Measurements from ENCODE around the gene RASSF8. TPM values are rescaled to one million over a fixed set of nuclear protein-coding genes. Genes with fewer than 3 reads are reported as not detected.

The RASSF8 gene
- polyA plus RNA-seq, 1 donor (not counting 4 experiments of a cell fraction or from before 2014, with no cell fraction given): 10.5 TPM

DNA sequence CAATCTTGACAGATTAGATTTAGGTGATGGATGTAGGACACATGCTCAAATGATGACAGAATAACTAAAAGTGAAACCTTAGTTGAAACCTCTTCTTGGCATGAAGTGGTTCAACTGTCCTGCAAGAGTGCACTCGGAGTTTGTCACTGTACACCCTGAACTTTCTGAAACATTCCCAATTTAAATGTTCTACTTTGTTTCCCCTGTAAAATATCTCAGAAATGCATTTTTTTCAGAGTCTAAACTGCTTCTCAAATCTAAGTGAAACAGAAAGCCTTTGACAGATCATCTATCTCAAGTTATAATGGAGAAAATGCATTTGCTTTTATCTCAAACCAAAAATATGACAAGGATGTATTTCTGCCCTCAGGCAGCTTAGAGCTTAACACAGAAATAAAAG is 100.3 kb downstream of the RASSF8 start:
- no peak for FAIRE-seq

DNA sequence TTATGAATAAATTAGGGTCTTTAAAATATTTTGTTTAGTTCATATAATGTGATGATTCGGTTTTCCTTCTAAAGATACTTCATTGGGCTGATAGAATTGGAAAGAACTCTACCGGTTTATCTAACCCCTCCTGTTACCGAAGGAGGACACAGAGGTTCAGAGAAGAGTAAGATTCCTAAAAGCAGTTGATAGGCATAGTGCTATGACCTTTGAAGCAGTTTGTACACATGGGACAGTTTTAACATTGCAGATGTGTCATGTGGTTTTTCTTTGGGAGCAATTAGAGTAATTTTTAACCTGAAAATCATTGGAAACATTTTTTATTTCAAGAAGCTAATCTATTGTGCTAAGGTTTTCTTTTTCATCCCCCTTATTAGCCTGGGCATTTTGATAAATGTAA is 103.5 kb downstream of the RASSF8 start:
- H3K4me2 ChIP-seq (ENCODE audit: control insufficient read depth, extremely low read depth, insufficient read depth, low read depth, low read length): no peak overlapping the region
- DNase-seq (ENCODE audit: low read depth, low spot score): no peak

More for the DNA sequence above, 100.3 kb downstream of the RASSF8 start:
- Histone ChIP-seq H3K27ac (ENCODE audit: control insufficient read depth, insufficient read depth, low read length) (no peak overlapping the region), H3K4me2 (ENCODE audit: control insufficient read depth, extremely low read depth, insufficient read depth, low read depth, low read length) (no peak overlapping the region), H3K36me3 (ENCODE audit: control insufficient read depth in 2 of 2, extremely low read depth in 1 of 2, insufficient read depth in 2 of 2, low read length in 2 of 2) (no peaks in the 10 kb centered on the region), H2AFZ (ENCODE audit: control insufficient read depth, low read length) (no peak overlapping the region), H4K20me1 (ENCODE audit: control insufficient read depth, extremely low read depth, insufficient read depth, low read length) (no peaks in the 10 kb centered on the region), H3K27me3 (ENCODE audit: control insufficient read depth, extremely low read depth, insufficient read depth, low read length) (no peaks in the 10 kb centered on the region), H3K4me3 (ENCODE audit: control insufficient read depth in 2 of 3, extremely low read depth in 1 of 3, insufficient read depth in 2 of 3, low read depth in 1 of 3, low read length in 3 of 3) (no peak overlapping the region), H3K79me2 (ENCODE audit: control insufficient read depth, insufficient read depth, low read length) (no peaks in the 10 kb centered on the region), H3K4me1 (ENCODE audit: control insufficient read depth, extremely low read depth, insufficient read depth, low read length) (peaks cover 8% of the 10 kb centered on the region), H3K9ac (ENCODE audit: control insufficient read depth, extremely low read depth, insufficient read depth, low read length) (no peak overlapping the region), H3K9me1 (ENCODE audit: control insufficient read depth, extremely low read depth, insufficient read depth, low read length) (no peaks in the 10 kb centered on the region), H3K9me3 (ENCODE audit: control insufficient read depth, low read depth, low read length) (no peaks in the 10 kb centered on the region)
- dilution Hi-C loops (cut with MboI; ENCODE audit: extremely low pct_ligation_motif_present, low sequenced_read_pairs): no loop called here
- TF ChIP-seq, protein P1, sequence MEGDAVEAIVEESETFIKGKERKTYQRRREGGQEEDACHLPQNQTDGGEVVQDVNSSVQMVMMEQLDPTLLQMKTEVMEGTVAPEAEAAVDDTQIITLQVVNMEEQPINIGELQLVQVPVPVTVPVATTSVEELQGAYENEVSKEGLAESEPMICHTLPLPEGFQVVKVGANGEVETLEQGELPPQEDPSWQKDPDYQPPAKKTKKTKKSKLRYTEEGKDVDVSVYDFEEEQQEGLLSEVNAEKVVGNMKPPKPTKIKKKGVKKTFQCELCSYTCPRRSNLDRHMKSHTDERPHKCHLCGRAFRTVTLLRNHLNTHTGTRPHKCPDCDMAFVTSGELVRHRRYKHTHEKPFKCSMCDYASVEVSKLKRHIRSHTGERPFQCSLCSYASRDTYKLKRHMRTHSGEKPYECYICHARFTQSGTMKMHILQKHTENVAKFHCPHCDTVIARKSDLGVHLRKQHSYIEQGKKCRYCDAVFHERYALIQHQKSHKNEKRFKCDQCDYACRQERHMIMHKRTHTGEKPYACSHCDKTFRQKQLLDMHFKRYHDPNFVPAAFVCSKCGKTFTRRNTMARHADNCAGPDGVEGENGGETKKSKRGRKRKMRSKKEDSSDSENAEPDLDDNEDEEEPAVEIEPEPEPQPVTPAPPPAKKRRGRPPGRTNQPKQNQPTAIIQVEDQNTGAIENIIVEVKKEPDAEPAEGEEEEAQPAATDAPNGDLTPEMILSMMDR (optimal IDR thresholded peaks at IDR 0.05 in 1 of 3, IDR thresholded peaks at IDR 0.05 in 1 of 3, conservative IDR thresholded peaks at IDR 0.05 in 1 of 3; ENCODE audit: extremely low read depth in 1 of 3, insufficient read depth in 2 of 3, low read length in 3 of 3): no peak
- TF ChIP-seq EZH2 (IDR thresholded peaks at IDR 0.05; ENCODE audit: low read length): no peak
- DNase-seq (ENCODE audit: low read depth, low spot score): no peak

More for the DNA sequence above, 103.5 kb downstream of the RASSF8 start:
- Histone ChIP-seq H2AFZ (ENCODE audit: control insufficient read depth, low read length) (no peak overlapping the region), H3K27me3 (ENCODE audit: control insufficient read depth, extremely low read depth, insufficient read depth, low read length) (no peaks in the 10 kb centered on the region), H4K20me1 (ENCODE audit: control insufficient read depth, extremely low read depth, insufficient read depth, low read length) (no peaks in the 10 kb centered on the region), H3K9me1 (ENCODE audit: control insufficient read depth, extremely low read depth, insufficient read depth, low read length) (no peaks in the 10 kb centered on the region), H3K4me1 (ENCODE audit: control insufficient read depth, extremely low read depth, insufficient read depth, low read length) (peaks cover 8% of the 10 kb centered on the region), H3K79me2 (ENCODE audit: control insufficient read depth, insufficient read depth, low read length) (no peaks in the 10 kb centered on the region), H3K9ac (ENCODE audit: control insufficient read depth, extremely low read depth, insufficient read depth, low read length) (no peak overlapping the region), H3K36me3 (ENCODE audit: control insufficient read depth in 2 of 2, extremely low read depth in 1 of 2, insufficient read depth in 2 of 2, low read length in 2 of 2) (no peaks in the 10 kb centered on the region), H3K4me3 (ENCODE audit: control insufficient read depth in 2 of 3, extremely low read depth in 1 of 3, insufficient read depth in 2 of 3, low read depth in 1 of 3, low read length in 3 of 3) (no peak overlapping the region), H3K9me3 (ENCODE audit: control insufficient read depth, low read depth, low read length) (no peaks in the 10 kb centered on the region), H3K27ac (ENCODE audit: control insufficient read depth, insufficient read depth, low read length) (no peak overlapping the region)
- TF ChIP-seq, protein P1 (optimal IDR thresholded peaks at IDR 0.05 in 1 of 3, IDR thresholded peaks at IDR 0.05 in 1 of 3, conservative IDR thresholded peaks at IDR 0.05 in 1 of 3; ENCODE audit: extremely low read depth in 1 of 3, insufficient read depth in 2 of 3, low read length in 3 of 3): no peak
- no peak for TF ChIP-seq EZH2 (IDR thresholded peaks at IDR 0.05; ENCODE audit: low read length)
- dilution Hi-C loops (cut with MboI; ENCODE audit: extremely low pct_ligation_motif_present, low sequenced_read_pairs): no loop called here
- no peak for FAIRE-seq

Data from keratinocyte (primary cell).